ENCODE data around the gene MAP4K5.
"Not testable (repeated sequence)": the region's sequence is repeated elsewhere in the genome, so short reads cannot be mapped to it uniquely, and the experiment has no call there.

The MAP4K5 gene

GRCh38 chr14:50532502-50533240 lies at the start of gene MAP4K5:
MAP4K5 (minus strand) TSS chr14:50532569; CDS start chr14:50532049, 520 bp downstream.
- DNase-seq: peak; percentile 92

GRCh38 chr14:50578433-50578832 lies 46.1 kb upstream of the MAP4K5 start:
- no peak for DNase-seq

- DNase-seq: no peak
Measured at GRCh38 chr14:50577982-50578381, 45.6 kb upstream of the MAP4K5 start.

- DNase-seq: no peak
Measured at GRCh38 chr14:50575769-50576168, 43.4 kb upstream of the MAP4K5 start.

GRCh38 chr14:50573862-50574261 lies 41.5 kb upstream of the MAP4K5 start:
- no peak for DNase-seq

GRCh38 chr14:50569714-50570274 lies 37.4 kb upstream of the MAP4K5 start:
- no peak for DNase-seq

- DNase-seq: no peak
Measured at GRCh38 chr14:50562841-50563240, 30.5 kb upstream of the MAP4K5 start.

- DNase-seq: peak; percentile 70
Measured at GRCh38 chr14:50560931-50561285, 28.5 kb upstream of the MAP4K5 start.

GRCh38 chr14:50559990-50560930 lies 27.9 kb upstream of the MAP4K5 start, which contains the start of gene ATL1:
ATL1 (plus strand) TSS chr14:50560145; CDS start chr14:50560266, 121 bp downstream.
- DNase-seq: peak; percentile 61

- not testable (repeated sequence) for DNase-seq
Measured at GRCh38 chr14:50552796-50553195, 20.4 kb upstream of the MAP4K5 start.

GRCh38 chr14:50551877-50552276 lies 19.5 kb upstream of the MAP4K5 start:
- DNase-seq: no peak

GRCh38 chr14:50550294-50550693 lies 17.9 kb upstream of the MAP4K5 start:
- DNase-seq: no peak

- DNase-seq: no peak
Measured at GRCh38 chr14:50545618-50546017, 13.2 kb upstream of the MAP4K5 start.

- no peak for DNase-seq
Measured at GRCh38 chr14:50544911-50545310, 12.5 kb upstream of the MAP4K5 start.

- DNase-seq: peak; percentile 52
Measured at GRCh38 chr14:50542941-50543418, 10.6 kb upstream of the MAP4K5 start.

- DNase-seq: no peak
Measured at GRCh38 chr14:50541159-50541567, 8.8 kb upstream of the MAP4K5 start.

- no peak for DNase-seq
Measured at GRCh38 chr14:50539051-50539450, 6.7 kb upstream of the MAP4K5 start.

- not testable (repeated sequence) for DNase-seq
Measured at GRCh38 chr14:50538034-50538433, 5.7 kb upstream of the MAP4K5 start.

GRCh38 chr14:50534997-50535396 lies 2.6 kb upstream of the MAP4K5 start:
- DNase-seq: no peak

GRCh38 chr14:50534416-50534815 lies 2.0 kb upstream of the MAP4K5 start:
- no peak for DNase-seq

GRCh38 chr14:50533806-50534205 lies 1.4 kb upstream of the MAP4K5 start:
- DNase-seq: no peak

GRCh38 chr14:50533241-50533705 lies 904 bp upstream of the MAP4K5 start:
- DNase-seq: no peak

Measured in activated CD4-positive, alpha-beta T cell treated with anti-CD3 and anti-CD28 coated beads for 48 hours (primary cell).